GM19193 (cell line): ENCODE results near the gene HDHD3.

Experiments
- POLR2A ChIP-seq: IDR thresholded peaks from 4 replicates; pipeline ENCODE4 v1.6.1; 2011; ENCODE audit not compliant: insufficient read depth, insufficient read length; ENCODE audit errors: extremely low read depth

Gene HDHD3

GRCh38 chr9:113370806-113371325 is 5.9 kb downstream of the HDHD3 start:
- TF ChIP-seq POLR2A: no peak

GRCh38 chr9:113369855-113370140 is 7.0 kb downstream of the HDHD3 start:
- no peak for TF ChIP-seq POLR2A

GRCh38 chr9:113368982-113369854 is 7.6 kb downstream of the HDHD3 start:
- TF ChIP-seq POLR2A: no peak

GRCh38 chr9:113368348-113368981 is 8.3 kb downstream of the HDHD3 start:
- TF ChIP-seq POLR2A: no peak

- TF ChIP-seq POLR2A: no peak
Observed at GRCh38 chr9:113364951-113365350, 11.8 kb downstream of the HDHD3 start.

GRCh38 chr9:113363336-113363735 is 13.4 kb downstream of the HDHD3 start:
- TF ChIP-seq POLR2A: no peak

- no peak for TF ChIP-seq POLR2A
Observed at GRCh38 chr9:113361304-113362018, 15.3 kb downstream of the HDHD3 start.

GRCh38 chr9:113360242-113360842 is 16.4 kb downstream of the HDHD3 start:
- TF ChIP-seq POLR2A: no peak

- no peak for TF ChIP-seq POLR2A
Observed at GRCh38 chr9:113359385-113359784, 17.4 kb downstream of the HDHD3 start.

- no peak for TF ChIP-seq POLR2A
Observed at GRCh38 chr9:113356686-113357292, 20.0 kb downstream of the HDHD3 start.

GRCh38 chr9:113355040-113355596 is 21.7 kb downstream of the HDHD3 start:
- TF ChIP-seq POLR2A: no peak

- TF ChIP-seq POLR2A: no peak
Observed at GRCh38 chr9:113352411-113352810, 24.4 kb downstream of the HDHD3 start.

GRCh38 chr9:113352006-113352405 is 24.8 kb downstream of the HDHD3 start:
- no peak for TF ChIP-seq POLR2A

GRCh38 chr9:113350937-113351336 is 25.8 kb downstream of the HDHD3 start:
- TF ChIP-seq POLR2A: no peak
